ENCODE measurements around the gene HIP1.
"Not testable (repeated sequence)": the region's sequence is repeated elsewhere in the genome, so short reads cannot be mapped to it uniquely, and the experiment has no call there.

Gene HIP1

GRCh38 chr7:75619636-75620035 is 119.1 kb downstream of the HIP1 start:
- no peak overlapping the region for H3K27ac ChIP-seq
- TF ChIP-seq CTCF (IDR thresholded peaks at IDR 0.05), result no peak
- TF ChIP-seq ZFX (IDR thresholded peaks at IDR 0.05; ENCODE audit: borderline replicate concordance), result no peak

GRCh38 chr7:75617634-75618234 is 121.0 kb downstream of the HIP1 start:
- no peak overlapping the region for H3K27ac ChIP-seq
- no peak for TF ChIP-seq ZFX (IDR thresholded peaks at IDR 0.05; ENCODE audit: borderline replicate concordance)
- no peak for TF ChIP-seq CTCF (IDR thresholded peaks at IDR 0.05)

- TF ChIP-seq ZFX (IDR thresholded peaks at IDR 0.05; ENCODE audit: borderline replicate concordance), result no peak
- TF ChIP-seq CTCF (IDR thresholded peaks at IDR 0.05), result no peak
These were observed 122.1 kb downstream of the HIP1 start for GRCh38 chr7:75616421-75617167.

GRCh38 chr7:75614401-75614800 is 124.3 kb downstream of the HIP1 start:
- TF ChIP-seq CTCF (IDR thresholded peaks at IDR 0.05) (no peak), ZFX (IDR thresholded peaks at IDR 0.05; ENCODE audit: borderline replicate concordance) (no peak)
- H3K27ac ChIP-seq, result no peak overlapping the region

More at GRCh38 chr7:75616421-75617167, 122.1 kb downstream of the HIP1 start:
- H3K27ac ChIP-seq, result no peak overlapping the region

GRCh38 chr7:75613351-75613750 is 125.4 kb downstream of the HIP1 start:
- no peak overlapping the region for H3K27ac ChIP-seq
- TF ChIP-seq CTCF (IDR thresholded peaks at IDR 0.05) (no peak), ZFX (IDR thresholded peaks at IDR 0.05; ENCODE audit: borderline replicate concordance) (no peak)

- TF ChIP-seq ZFX (IDR thresholded peaks at IDR 0.05; ENCODE audit: borderline replicate concordance) (no peak), CTCF (IDR thresholded peaks at IDR 0.05) (no peak)
- no peak overlapping the region for H3K27ac ChIP-seq
These were observed 127.1 kb downstream of the HIP1 start for GRCh38 chr7:75611557-75612178.

- H3K27ac ChIP-seq, result not testable (repeated sequence)
These were observed 129.3 kb downstream of the HIP1 start for GRCh38 chr7:75609416-75609815.
